IMR-90 (cell line): Measurements from ENCODE around the gene PCA3. TPM values are rescaled to one million over a fixed set of nuclear protein-coding genes. Genes with fewer than 3 reads are reported as not detected.

ENCODE experiments used
- ATAC-seq: fragments of 200-7000 bp; cut with Tn5 transposase; 2 replicates; pipeline ENCODE4 v1.9.1; 2020; ENCODE audit warnings: low read depth, mild to moderate bottlenecking, moderate library complexity
- BruUV-seq: library from RNA; stranded (reverse); fragments of 400-500 nt; replicated peaks from 2 replicates; lab custom pipeline; 2021; lab: Mats Ljungman, UMichigan
- CTCF ChIA-PET: fragments of 300-600 bp; formaldehyde crosslinking; extraction: SDS; loops from one replicate; lab custom pipeline; 2021; ENCODE audit warnings: antibody characterized with exemption; lab: Yijun Ruan, JAX
- POLR2A ChIA-PET: fragments of 300-600 bp; sonication (Branson Sonifier 250); formaldehyde crosslinking; loops from one replicate; lab custom pipeline; 2022; ENCODE audit warnings: antibody characterized with exemption; ENCODE audit not compliant: unreplicated experiment; lab: Charles Lee
- DNase-seq: peaks from one replicate; pipeline ENCODE4 v3.0.0; 2013
- H2AFZ ChIP-seq: replicated peaks from 2 replicates; pipeline ENCODE3; 2013; ENCODE audit warnings: low read length, mild to moderate bottlenecking; ENCODE audit not compliant: poor library complexity
- H2AK5ac ChIP-seq: 2 replicates; pipeline ENCODE4 v1.6.1; 2013; ENCODE audit warnings: low read depth, low read length, inconsistent platforms
- H2AK9ac ChIP-seq: replicated peaks from 2 replicates; pipeline ENCODE3; 2013; ENCODE audit warnings: mild to moderate bottlenecking, low read depth, low read length, moderate library complexity; ENCODE audit not compliant: poor library complexity
- H2BK120ac ChIP-seq: 2 replicates; pipeline ENCODE4 v1.6.1; 2013; ENCODE audit warnings: low read depth, low read length, inconsistent platforms
- H2BK15ac ChIP-seq: 3 replicates; pipeline ENCODE4 v1.6.1; 2013; ENCODE audit warnings: low read depth, low read length, inconsistent platforms
- H2BK20ac ChIP-seq: 2 replicates; pipeline ENCODE4 v1.6.1; 2013; ENCODE audit warnings: low read depth, mild to moderate bottlenecking, inconsistent platforms, low read length, moderate library complexity
- H2BK5ac ChIP-seq: 2 replicates; pipeline ENCODE4 v1.6.1; 2013; ENCODE audit warnings: mild to moderate bottlenecking, low read depth, low read length, inconsistent platforms; ENCODE audit not compliant: poor library complexity, severe bottlenecking
- H3K14ac ChIP-seq: replicated peaks from 2 replicates; pipeline ENCODE4 v1.6.1; 2013; ENCODE audit warnings: low read depth, low read length, inconsistent platforms
- H3K18ac ChIP-seq: 2 replicates; pipeline ENCODE4 v1.6.1; 2013; ENCODE audit warnings: low read depth, low read length, control low read depth
- H3K23ac ChIP-seq: 2 replicates; pipeline ENCODE4 v1.6.1; 2013; ENCODE audit warnings: low read depth, low read length, inconsistent platforms
- H3K27ac ChIP-seq: 2 replicates; pipeline ENCODE4 v1.5.1; 2013; ENCODE audit warnings: mild to moderate bottlenecking, control low read depth, low read length; ENCODE audit not compliant: insufficient read depth
- H3K27me3 ChIP-seq: 2 replicates; pipeline ENCODE4 v1.6.1; 2013; ENCODE audit warnings: low read length; ENCODE audit not compliant: control insufficient read depth, insufficient read depth
- H3K36me3 ChIP-seq: 2 replicates; pipeline ENCODE4 v1.6.1; 2013; ENCODE audit warnings: low read length, mixed read lengths; ENCODE audit not compliant: control insufficient read depth, insufficient read depth
- H3K4ac ChIP-seq: 2 replicates; pipeline ENCODE4 v1.6.1; 2013; ENCODE audit warnings: low read depth, low read length, inconsistent platforms
- H3K4me1 ChIP-seq: 2 replicates; pipeline ENCODE4 v1.6.1; 2013; ENCODE audit warnings: low read length, mixed read lengths; ENCODE audit not compliant: control insufficient read depth, insufficient read depth
- H3K4me2 ChIP-seq: 2 replicates; pipeline ENCODE4 v1.6.1; 2013; ENCODE audit warnings: low read depth, mild to moderate bottlenecking, control low read depth, low read length, moderate library complexity
- H3K4me3 ChIP-seq: 2 replicates; pipeline ENCODE4 v1.5.1; 2013; ENCODE audit warnings: low read depth, mild to moderate bottlenecking, control low read depth, low read length, moderate library complexity; ENCODE audit not compliant: insufficient read depth
- H3K56ac ChIP-seq: 2 replicates; pipeline ENCODE4 v1.6.1; 2013; ENCODE audit warnings: low read length, inconsistent platforms; ENCODE audit not compliant: insufficient read depth; ENCODE audit errors: extremely low read depth
- H3K79me1 ChIP-seq, 2 experiments: 2 replicates each; pipeline ENCODE4 v1.6.1; 2013; ENCODE audit warnings: low read length in 2 of 2, inconsistent platforms in 1 of 2, low read depth in 1 of 2
- H3K9ac ChIP-seq: 2 replicates; pipeline ENCODE4 v1.6.1; 2013; ENCODE audit warnings: low read depth, low read length, control low read depth
- H3K9me1 ChIP-seq: 2 replicates; pipeline ENCODE4 v1.6.1; 2013; ENCODE audit warnings: low read length, inconsistent platforms; ENCODE audit not compliant: insufficient read depth
- H3K9me3 ChIP-seq: 2 replicates; pipeline ENCODE4 v1.6.1; 2013; ENCODE audit warnings: low read length; ENCODE audit not compliant: control insufficient read depth, insufficient read depth
- H4K20me1 ChIP-seq: 2 replicates; pipeline ENCODE4 v1.6.1; 2013; ENCODE audit warnings: low read length, inconsistent platforms; ENCODE audit not compliant: insufficient read depth
- H4K5ac ChIP-seq: 2 replicates; pipeline ENCODE4 v1.6.1; 2013; ENCODE audit warnings: mild to moderate bottlenecking, low read depth, low read length, control low read depth
- H4K8ac ChIP-seq, 2 experiments: 2 replicates each; pipeline ENCODE4 v1.6.1; 2013; ENCODE audit warnings: low read depth in 2 of 2, low read length in 2 of 2, control low read depth in 1 of 2, inconsistent platforms in 1 of 2
- H4K91ac ChIP-seq: 2 replicates; pipeline ENCODE4 v1.6.1; 2013; ENCODE audit warnings: low read depth, low read length, inconsistent platforms; ENCODE audit not compliant: insufficient read depth
- BHLHE40 ChIP-seq: fragments of 150-350 bp; IDR thresholded peaks from 2 replicates; pipeline ENCODE4 v1.6.1; 2016; ENCODE audit warnings: mild to moderate bottlenecking, low read depth, low read length
- CHD1 ChIP-seq: IDR thresholded peaks from 2 replicates; pipeline ENCODE4 v1.6.1; 2012; ENCODE audit warnings: low read depth, low read length, improper control_type of control experiment
- FOS ChIP-seq: fragments of 150-350 bp; IDR thresholded peaks from 2 replicates; pipeline ENCODE4 v1.6.1; 2016; ENCODE audit warnings: low read depth, low read length
- MAFK ChIP-seq: IDR thresholded peaks from 2 replicates; pipeline ENCODE4 v1.6.1; 2012; ENCODE audit warnings: low read depth, low read length, improper control_type of control experiment
- MAZ ChIP-seq: IDR thresholded peaks from 2 replicates; pipeline ENCODE4 v1.6.1; 2012; ENCODE audit warnings: low read depth, mild to moderate bottlenecking, low read length, improper control_type of control experiment, moderate library complexity, borderline replicate concordance
- MXI1 ChIP-seq: IDR thresholded peaks from 2 replicates; pipeline ENCODE4 v1.6.1; 2012; ENCODE audit warnings: low read depth, mild to moderate bottlenecking, low read length, moderate library complexity, borderline replicate concordance
- NFE2L2 ChIP-seq: fragments of 150-350 bp; IDR thresholded peaks from 2 replicates; pipeline ENCODE4 v1.6.1; 2016; ENCODE audit warnings: low read depth, mild to moderate bottlenecking, low read length
- POLR2A ChIP-seq: IDR thresholded peaks from 2 replicates; pipeline ENCODE4 v1.6.1; 2012; ENCODE audit warnings: mild to moderate bottlenecking, low read depth, low read length
- RAD21 ChIP-seq: IDR thresholded peaks from 2 replicates; pipeline ENCODE4 v1.6.1; 2012; ENCODE audit warnings: low read length, improper control_type of control experiment
- RCOR1 ChIP-seq: IDR thresholded peaks from 2 replicates; pipeline ENCODE4 v1.6.1; 2012; ENCODE audit warnings: mild to moderate bottlenecking, low read length, improper control_type of control experiment; ENCODE audit not compliant: insufficient replicate concordance
- RFX5 ChIP-seq: IDR thresholded peaks from 2 replicates; pipeline ENCODE4 v1.8.0; 2012; ENCODE audit warnings: low read depth, mild to moderate bottlenecking, low read length, moderate library complexity
- SMC3 ChIP-seq: fragments of 150-350 bp; IDR thresholded peaks from 2 replicates; pipeline ENCODE4 v1.6.1; 2016; ENCODE audit warnings: low read depth, mild to moderate bottlenecking, antibody characterized with exemption, low read length, moderate library complexity
- WGBS, 2 experiments: methylation state at CpG; one replicate each; pipeline versions ENCODE4 v1.1.5 to v1.1.7; 2013; ENCODE audit warnings: missing lambda C conversion rate in 2 of 2; ENCODE audit not compliant: insufficient read length in 1 of 2; ENCODE audit errors: extremely low coverage in 2 of 2; 5-methylcytosine and 5-hydroxymethylcytosine counted together
- dilution Hi-C: fragments of 300-500 bp; cut with HindIII; formaldehyde crosslinking; loops from one replicate; pipeline ENCODE4 v1.14.3; 2018; ENCODE audit warnings: low sequenced_read_pairs; ENCODE audit not compliant: unreplicated experiment
- in situ Hi-C: fragments of 300-500 bp; cut with MboI; formaldehyde crosslinking; loops from 3 replicates; pipeline ENCODE4 v1.14.3; 2019; ENCODE audit warnings: low sequenced_read_pairs, inconsistent platforms, mixed read lengths
- intact Hi-C: fragments of 100-400 bp; cut with micrococcal nuclease; formaldehyde crosslinking; loops from 2 replicates; pipeline ENCODE4 v1.10.0; 2022
- polyA plus RNA-seq, 3 experiments: library from polyadenylated mRNA; depleted of rRNA; stranded (reverse); fragments of >200 nt; gene quantifications; 2 replicates each; pipeline ENCODE4 v1.2.3, GENCODE V29; 2012; ENCODE audit warnings: low replicate concordance in 1 of 3
- total RNA-seq: library from RNA; depleted of rRNA; stranded (reverse); fragments of >200 nt; gene quantifications from 2 replicates; pipeline ENCODE4 v1.2.3, GENCODE V29; 2012
- TF ChIP-seq, protein P1 (sequence below): fragments of 150-350 bp; IDR thresholded peaks from 2 replicates; pipeline ENCODE4 v1.6.1; 2017; ENCODE audit warnings: mild to moderate bottlenecking, antibody characterized with exemption, low read length, low read depth
- TF ChIP-seq, protein P2 (sequence below): fragments of 150-350 bp; IDR thresholded peaks from 2 replicates; pipeline ENCODE4 v1.6.1; 2016; ENCODE audit warnings: low read depth, mild to moderate bottlenecking, low read length, moderate library complexity, borderline replicate concordance
- TF ChIP-seq, protein P3 (sequence below): conservative IDR thresholded peaks from 2 replicates; pipeline ENCODE4 v1.5.1; 2012; ENCODE audit warnings: mild to moderate bottlenecking, low read depth, low read length, improper control_type of control experiment

The PCA3 gene
- total and polyA plus RNA-seq, 2 of the 4 experiments (the other 2 are of a cell fraction) = not detected

DNA sequence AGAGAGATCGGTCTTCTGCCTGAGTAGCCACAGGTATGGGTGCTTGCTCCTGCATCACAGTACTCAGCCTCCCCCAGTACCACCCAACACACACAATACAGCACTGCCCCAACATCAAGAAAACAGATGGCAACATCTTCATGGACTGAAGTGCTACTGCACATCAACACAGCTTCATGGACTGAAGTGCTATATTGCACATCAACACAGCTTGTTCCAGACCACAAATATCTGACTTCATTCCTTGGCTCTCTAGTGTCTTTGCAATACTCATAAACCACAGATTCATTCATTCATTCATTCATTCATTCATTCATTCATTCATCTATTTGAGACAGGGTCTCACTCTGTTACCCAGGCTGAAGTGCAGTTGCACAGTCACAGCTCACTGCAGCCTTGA lies 31.1 kb upstream of the PCA3 start:
- H3K56ac ChIP-seq = no peak overlapping the region
- H3K36me3 ChIP-seq = no peaks in the 10 kb centered on the region
- no peak overlapping the region for H2BK120ac ChIP-seq
- no peak overlapping the region for H3K23ac ChIP-seq
- H2AFZ ChIP-seq = no peak overlapping the region
- intact Hi-C loops (no loop called here), in situ Hi-C loops (no loop called here), dilution Hi-C loops (no loop called here)
- peaks cover 3% of the 10 kb centered on the region; the same call in 1 of the 2 replicates for H3K27me3 ChIP-seq
- no peak overlapping the region for H2AK9ac ChIP-seq
- POLR2A ChIA-PET = no interaction called here
- no peak overlapping the region for H3K18ac ChIP-seq
- no peak overlapping the region for H3K4me2 ChIP-seq
- H3K27ac ChIP-seq = no peak overlapping the region
- H4K20me1 ChIP-seq = no peaks in the 10 kb centered on the region
- H4K91ac ChIP-seq = no peak overlapping the region
- TF ChIP-seq MAZ (no peak), MXI1 (no peak), NFE2L2 (no peak), SMC3 (no peak), CHD1 (no peak), RFX5 (no peak), RAD21 (no peak), MAFK (no peak), POLR2A (no peak), RCOR1 (no peak), BHLHE40 (no peak), FOS (no peak)
- TF ChIP-seq, protein P1, sequence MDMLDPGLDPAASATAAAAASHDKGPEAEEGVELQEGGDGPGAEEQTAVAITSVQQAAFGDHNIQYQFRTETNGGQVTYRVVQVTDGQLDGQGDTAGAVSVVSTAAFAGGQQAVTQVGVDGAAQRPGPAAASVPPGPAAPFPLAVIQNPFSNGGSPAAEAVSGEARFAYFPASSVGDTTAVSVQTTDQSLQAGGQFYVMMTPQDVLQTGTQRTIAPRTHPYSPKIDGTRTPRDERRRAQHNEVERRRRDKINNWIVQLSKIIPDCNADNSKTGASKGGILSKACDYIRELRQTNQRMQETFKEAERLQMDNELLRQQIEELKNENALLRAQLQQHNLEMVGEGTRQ = no peak
- TF ChIP-seq, protein P2, sequence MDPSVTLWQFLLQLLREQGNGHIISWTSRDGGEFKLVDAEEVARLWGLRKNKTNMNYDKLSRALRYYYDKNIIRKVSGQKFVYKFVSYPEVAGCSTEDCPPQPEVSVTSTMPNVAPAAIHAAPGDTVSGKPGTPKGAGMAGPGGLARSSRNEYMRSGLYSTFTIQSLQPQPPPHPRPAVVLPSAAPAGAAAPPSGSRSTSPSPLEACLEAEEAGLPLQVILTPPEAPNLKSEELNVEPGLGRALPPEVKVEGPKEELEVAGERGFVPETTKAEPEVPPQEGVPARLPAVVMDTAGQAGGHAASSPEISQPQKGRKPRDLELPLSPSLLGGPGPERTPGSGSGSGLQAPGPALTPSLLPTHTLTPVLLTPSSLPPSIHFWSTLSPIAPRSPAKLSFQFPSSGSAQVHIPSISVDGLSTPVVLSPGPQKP = no peak
- TF ChIP-seq, protein P3, sequence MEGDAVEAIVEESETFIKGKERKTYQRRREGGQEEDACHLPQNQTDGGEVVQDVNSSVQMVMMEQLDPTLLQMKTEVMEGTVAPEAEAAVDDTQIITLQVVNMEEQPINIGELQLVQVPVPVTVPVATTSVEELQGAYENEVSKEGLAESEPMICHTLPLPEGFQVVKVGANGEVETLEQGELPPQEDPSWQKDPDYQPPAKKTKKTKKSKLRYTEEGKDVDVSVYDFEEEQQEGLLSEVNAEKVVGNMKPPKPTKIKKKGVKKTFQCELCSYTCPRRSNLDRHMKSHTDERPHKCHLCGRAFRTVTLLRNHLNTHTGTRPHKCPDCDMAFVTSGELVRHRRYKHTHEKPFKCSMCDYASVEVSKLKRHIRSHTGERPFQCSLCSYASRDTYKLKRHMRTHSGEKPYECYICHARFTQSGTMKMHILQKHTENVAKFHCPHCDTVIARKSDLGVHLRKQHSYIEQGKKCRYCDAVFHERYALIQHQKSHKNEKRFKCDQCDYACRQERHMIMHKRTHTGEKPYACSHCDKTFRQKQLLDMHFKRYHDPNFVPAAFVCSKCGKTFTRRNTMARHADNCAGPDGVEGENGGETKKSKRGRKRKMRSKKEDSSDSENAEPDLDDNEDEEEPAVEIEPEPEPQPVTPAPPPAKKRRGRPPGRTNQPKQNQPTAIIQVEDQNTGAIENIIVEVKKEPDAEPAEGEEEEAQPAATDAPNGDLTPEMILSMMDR = no peak
- no peaks in the 10 kb centered on the region for H3K9me3 ChIP-seq
- no peak overlapping the region for H2BK15ac ChIP-seq
- no peak overlapping the region for H2BK20ac ChIP-seq
- no peak for DNase-seq
- H3K14ac ChIP-seq = no peak overlapping the region
- no peaks in the 10 kb centered on the region for H3K4me1 ChIP-seq
- CTCF ChIA-PET = no interaction called here
- no peak overlapping the region for H4K8ac ChIP-seq
- no peak overlapping the region for H3K9ac ChIP-seq
- no peak overlapping the region for H2BK5ac ChIP-seq
- H3K79me1 ChIP-seq = no peaks in the 10 kb centered on the region
- H2AK5ac ChIP-seq = no peak overlapping the region
- WGBS, 2 experiments = no CpG with 5 or more reads among the region's 1 CpG
- no TSS peak for BruUV-seq
- no peaks in the 10 kb centered on the region for H3K9me1 ChIP-seq
- H3K4ac ChIP-seq = no peak overlapping the region
- no peak overlapping the region for H3K4me3 ChIP-seq
- no peak for ATAC-seq
- no peak overlapping the region for H4K5ac ChIP-seq
